Activated CD8-positive, alpha-beta memory T cell treated with anti-CD3 and anti-CD28 coated beads, Interleukin-2, amount 50 U/mL, for 24 hours (primary cell): ENCODE measurements around the gene GUSB.

Source experiments
- DNase-seq: peaks from one replicate; pipeline ENCODE4 v3.0.0-alpha.2; 2020; ENCODE audit errors: extremely low read depth

The GUSB gene

GRCh38 chr7:65931685-65932084 is 50.3 kb downstream of the GUSB start:
- no peak for DNase-seq

GRCh38 chr7:65927489-65928448 is 54.2 kb downstream of the GUSB start:
- DNase-seq: no peak

GRCh38 chr7:65926588-65926987 is 55.4 kb downstream of the GUSB start:
- no peak for DNase-seq

GRCh38 chr7:65925040-65925439 is 57.0 kb downstream of the GUSB start:
- no peak for DNase-seq

- DNase-seq: no peak
These were observed 57.8 kb downstream of the GUSB start for GRCh38 chr7:65924193-65924592.

- no peak for DNase-seq
These were observed 58.7 kb downstream of the GUSB start for GRCh38 chr7:65923316-65923715.

- DNase-seq: no peak
These were observed 65.9 kb downstream of the GUSB start for GRCh38 chr7:65915921-65916657.

GRCh38 chr7:65912237-65912636 is 69.8 kb downstream of the GUSB start:
- no peak for DNase-seq
